Effector memory CD4-positive, alpha-beta T cell (primary cell): ENCODE data around the gene MGMT.

Source experiments
- DNase-seq, 3 donors: peaks; one replicate each; pipeline ENCODE4 v3.0.0-alpha.2; 2020
- H3K27ac ChIP-seq: 2 replicates; pipeline ENCODE4 v1.7.0; 2013; ENCODE audit warnings: mild to moderate bottlenecking, low read length, moderate library complexity; ENCODE audit not compliant: insufficient read depth, poor library complexity, severe bottlenecking
- H3K27me3 ChIP-seq: replicated peaks from 2 replicates; pipeline ENCODE4 v1.7.0; 2013; ENCODE audit warnings: mild to moderate bottlenecking, low read length; ENCODE audit not compliant: insufficient read depth, control insufficient read depth, poor library complexity, severe bottlenecking
- H3K36me3 ChIP-seq: 2 replicates; pipeline ENCODE4 v1.7.0; 2013; ENCODE audit warnings: mild to moderate bottlenecking, low read length, moderate library complexity; ENCODE audit not compliant: control insufficient read depth, insufficient read depth
- H3K4me1 ChIP-seq: 2 replicates; pipeline ENCODE4 v1.7.0; 2013; ENCODE audit warnings: low read length, mild to moderate bottlenecking; ENCODE audit not compliant: control insufficient read depth, insufficient read depth, poor library complexity, severe bottlenecking
- H3K4me3 ChIP-seq: 2 replicates; pipeline ENCODE4 v1.7.0; 2013; ENCODE audit warnings: low read length, low read depth, mild to moderate bottlenecking; ENCODE audit not compliant: insufficient read depth, poor library complexity, severe bottlenecking
- H3K9me3 ChIP-seq: 2 replicates; pipeline ENCODE4 v1.7.0; 2013; ENCODE audit warnings: mild to moderate bottlenecking, low read length, moderate library complexity; ENCODE audit not compliant: control insufficient read depth

Gene MGMT

DNA sequence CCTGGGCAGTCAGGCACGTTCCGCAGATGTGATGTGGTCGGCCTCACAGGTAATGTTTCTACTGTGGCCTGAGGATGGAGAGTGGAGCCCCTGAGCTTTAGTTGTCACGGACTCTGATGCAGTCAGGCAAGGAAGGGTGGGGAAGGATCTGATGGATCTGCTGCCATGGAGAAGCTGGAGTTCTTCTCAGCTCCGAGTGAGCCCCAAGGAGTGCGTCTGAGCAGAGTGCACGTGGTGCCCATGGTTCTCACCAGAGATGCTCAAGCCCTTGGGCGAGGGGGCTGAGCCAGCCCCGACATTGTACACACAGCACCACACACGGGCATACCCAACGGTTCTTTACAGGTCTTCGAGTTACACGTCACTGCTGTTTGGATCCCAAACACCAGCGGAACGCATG lies 304.5 kb downstream of the MGMT start:
- Histone ChIP-seq H3K27me3 (no peaks in the 10 kb centered on the region), H3K27ac (no peak overlapping the region), H3K4me3 (no peak overlapping the region), H3K4me1 (no peaks in the 10 kb centered on the region), H3K9me3 (peaks cover 3% of the 10 kb centered on the region), H3K36me3 (peaks cover 2% of the 10 kb centered on the region)
- DNase-seq: no peak

DNA sequence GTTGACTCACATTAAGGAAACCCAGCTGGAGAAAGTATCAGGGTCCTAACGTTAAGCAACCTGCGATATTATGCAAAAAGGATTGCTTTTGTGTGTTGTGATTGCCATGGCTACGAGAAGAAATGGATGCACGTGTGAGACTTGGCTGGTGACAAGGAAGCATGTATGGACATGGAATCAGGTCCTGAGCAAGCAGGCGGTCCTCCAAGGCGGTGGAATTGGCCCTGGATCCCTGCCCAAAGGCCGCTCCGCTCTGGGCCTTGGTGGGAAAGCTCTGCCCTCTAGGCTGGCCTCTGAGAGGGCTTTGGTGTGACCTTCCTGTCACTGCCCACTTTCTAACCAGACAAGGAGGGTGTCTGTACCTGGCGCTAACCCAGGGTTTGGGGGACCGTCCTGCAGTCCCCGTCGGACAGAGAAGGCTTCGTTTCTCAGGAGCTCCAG lies 305.0 kb downstream of the MGMT start:
- Histone ChIP-seq H3K4me3 (no peak overlapping the region), H3K27me3 (no peaks in the 10 kb centered on the region), H3K36me3 (peaks cover 2% of the 10 kb centered on the region), H3K4me1 (no peaks in the 10 kb centered on the region), H3K9me3 (peaks cover 3% of the 10 kb centered on the region), H3K27ac (no peak overlapping the region)
- DNase-seq: no peak

DNA sequence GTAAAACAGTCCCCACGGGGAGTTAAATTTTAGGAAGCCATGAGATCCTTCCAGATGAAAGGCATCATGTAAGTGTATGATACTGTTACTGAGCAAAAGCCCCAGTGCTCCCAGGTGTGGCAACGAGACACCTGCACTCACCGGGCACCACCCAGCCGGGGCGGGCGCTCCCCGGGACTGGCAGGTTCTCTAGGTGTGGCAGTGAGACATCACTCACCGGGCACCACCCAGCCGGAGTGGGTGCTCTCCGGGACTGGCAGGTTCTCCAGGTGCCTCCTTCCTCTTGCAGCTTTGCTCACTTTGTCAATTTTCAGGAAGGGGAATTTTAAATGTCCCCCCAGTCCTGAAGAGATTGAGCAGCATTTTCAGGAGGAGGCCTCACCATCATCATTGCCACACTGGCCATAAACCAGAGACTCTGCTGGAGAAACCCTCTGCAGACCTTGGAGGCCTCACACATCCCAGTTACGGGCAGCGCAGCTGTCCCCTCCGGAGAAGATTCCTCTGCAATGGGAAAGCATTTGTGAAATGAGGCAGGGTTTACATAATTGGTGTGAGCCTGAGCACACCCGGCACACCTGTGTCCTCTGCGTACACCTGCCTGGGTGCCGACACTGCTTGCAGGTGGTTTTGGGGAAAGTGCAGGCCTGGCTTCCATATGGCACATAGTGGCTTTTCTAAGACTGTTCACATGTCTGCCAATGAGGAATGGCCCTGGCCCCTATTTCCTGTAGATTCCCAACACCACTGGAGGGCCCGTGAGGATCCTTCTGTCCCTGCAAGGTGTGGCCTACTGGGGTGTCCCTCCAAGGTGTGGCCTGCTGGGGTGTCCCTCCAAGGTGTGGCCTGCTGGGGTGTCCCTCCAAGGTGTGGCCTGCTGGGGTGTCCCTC lies 305.7 kb downstream of the MGMT start:
- Histone ChIP-seq H3K36me3 (peaks cover 2% of the 10 kb centered on the region), H3K27me3 (no peaks in the 10 kb centered on the region), H3K9me3 (peaks cover 3% of the 10 kb centered on the region), H3K4me3 (no peak overlapping the region), H3K27ac (no peak overlapping the region), H3K4me1 (no peaks in the 10 kb centered on the region)
- DNase-seq: no peak

DNA sequence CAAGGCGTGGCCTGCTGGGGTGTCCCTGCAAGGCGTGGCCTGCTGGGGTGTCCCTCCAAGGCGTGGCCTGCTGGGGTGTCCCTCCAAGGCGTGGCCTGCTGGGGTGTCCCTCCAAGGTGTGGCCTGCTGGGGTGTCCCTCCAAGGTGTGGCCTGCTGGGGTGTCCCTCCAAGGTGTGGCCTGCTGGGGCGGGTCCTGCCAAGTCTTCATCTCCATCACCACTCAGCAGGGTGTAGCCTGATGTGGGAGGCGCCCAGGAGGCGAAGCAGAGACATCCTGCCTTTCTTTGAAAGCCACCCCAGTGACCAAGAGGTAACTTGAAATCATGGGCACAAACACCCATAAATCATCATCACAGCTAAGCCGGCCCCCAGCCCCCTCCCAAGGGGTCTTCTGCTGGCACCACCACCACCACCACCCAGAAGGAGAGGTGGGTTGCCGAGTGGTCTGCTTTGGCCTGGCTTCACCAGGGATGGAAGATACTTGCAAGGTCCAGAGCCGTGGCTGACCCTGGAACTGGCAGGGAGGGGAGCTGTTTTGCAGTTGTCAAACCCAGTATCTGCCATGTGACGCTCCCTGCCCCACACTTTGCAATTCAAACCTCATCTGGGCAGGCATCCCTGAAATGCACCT lies 306.4 kb downstream of the MGMT start:
- Histone ChIP-seq H3K27ac (no peak overlapping the region), H3K36me3 (peaks cover 2% of the 10 kb centered on the region), H3K9me3 (peaks cover 3% of the 10 kb centered on the region), H3K27me3 (no peaks in the 10 kb centered on the region), H3K4me1 (no peaks in the 10 kb centered on the region), H3K4me3 (no peak overlapping the region)
- no peak for DNase-seq

DNA sequence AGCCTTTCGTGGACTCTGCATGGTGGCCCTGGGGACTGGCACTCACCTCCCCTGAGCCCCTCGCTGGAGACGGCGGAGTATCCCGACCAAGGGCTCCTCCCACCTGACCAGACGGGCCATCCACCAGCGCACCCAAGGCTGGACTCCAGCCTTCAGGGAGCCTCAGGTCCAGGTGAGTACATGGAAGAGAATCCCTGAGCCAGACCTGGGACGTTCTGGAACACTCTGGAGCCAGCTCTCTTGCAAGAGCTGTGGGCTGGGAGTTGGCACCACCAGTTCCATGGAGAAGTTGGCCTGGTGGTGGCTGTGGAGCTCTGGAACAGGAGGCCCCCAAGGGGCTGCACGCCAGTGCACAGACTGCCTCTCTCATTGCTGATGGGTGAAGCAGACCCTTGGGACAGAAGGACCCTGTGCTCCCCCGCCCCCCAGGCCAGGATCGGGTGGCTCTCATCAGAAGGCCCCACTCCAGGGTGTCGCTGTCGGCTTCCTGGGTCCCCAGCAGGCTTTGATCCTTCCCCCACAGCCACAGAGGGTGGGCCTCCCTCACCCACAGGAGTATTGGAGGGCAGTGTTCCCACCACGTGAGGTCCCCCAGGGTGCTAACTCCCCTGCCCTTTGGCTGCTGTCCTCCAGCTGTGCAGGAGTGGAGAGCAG lies 307.2 kb downstream of the MGMT start:
- H3K4me3 ChIP-seq: no peak overlapping the region
- no peak for DNase-seq
- no peaks in the 10 kb centered on the region for H3K27me3 ChIP-seq
- peaks cover 3% of the 10 kb centered on the region for H3K9me3 ChIP-seq
- H3K27ac ChIP-seq: no peak overlapping the region
- H3K36me3 ChIP-seq: peaks cover 2% of the 10 kb centered on the region
- no peaks in the 10 kb centered on the region for H3K4me1 ChIP-seq

DNA sequence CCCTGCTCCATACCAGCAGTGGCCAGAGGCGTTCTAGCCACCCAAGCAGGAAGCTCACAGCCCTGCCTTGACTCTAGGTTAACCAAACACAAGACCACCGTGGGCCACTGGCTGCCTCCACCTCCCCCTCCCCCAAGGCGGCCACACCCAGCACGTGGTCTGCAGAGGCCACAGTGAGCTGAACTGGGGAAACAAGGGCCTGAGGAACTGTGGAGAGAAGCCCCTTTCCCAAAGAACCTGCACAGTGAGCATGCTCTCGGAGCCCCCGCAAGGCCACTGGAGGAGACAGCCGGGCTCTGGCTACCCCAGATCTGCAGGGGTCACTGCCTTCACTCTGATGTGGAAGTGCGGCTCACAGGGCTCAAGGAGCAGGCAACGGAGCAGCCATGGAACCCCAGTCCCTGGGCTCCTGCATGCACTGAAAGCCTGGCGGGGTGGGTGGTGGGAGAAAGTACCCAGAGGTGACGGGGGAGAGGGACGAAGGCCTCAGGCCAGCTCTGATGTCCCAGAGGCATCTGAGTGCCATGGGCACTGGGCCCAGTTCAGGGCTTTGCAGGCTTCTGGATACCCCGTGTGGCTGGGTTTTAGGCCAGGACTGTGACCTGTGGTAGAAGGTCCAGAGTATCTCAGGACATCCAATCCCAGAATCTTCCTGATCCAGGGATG lies 307.8 kb downstream of the MGMT start:
- Histone ChIP-seq H3K4me1 (no peaks in the 10 kb centered on the region), H3K27ac (no peak overlapping the region), H3K36me3 (peaks cover 2% of the 10 kb centered on the region), H3K9me3 (peaks cover 3% of the 10 kb centered on the region), H3K27me3 (no peaks in the 10 kb centered on the region), H3K4me3 (no peak overlapping the region)
- DNase-seq: no peak

DNA sequence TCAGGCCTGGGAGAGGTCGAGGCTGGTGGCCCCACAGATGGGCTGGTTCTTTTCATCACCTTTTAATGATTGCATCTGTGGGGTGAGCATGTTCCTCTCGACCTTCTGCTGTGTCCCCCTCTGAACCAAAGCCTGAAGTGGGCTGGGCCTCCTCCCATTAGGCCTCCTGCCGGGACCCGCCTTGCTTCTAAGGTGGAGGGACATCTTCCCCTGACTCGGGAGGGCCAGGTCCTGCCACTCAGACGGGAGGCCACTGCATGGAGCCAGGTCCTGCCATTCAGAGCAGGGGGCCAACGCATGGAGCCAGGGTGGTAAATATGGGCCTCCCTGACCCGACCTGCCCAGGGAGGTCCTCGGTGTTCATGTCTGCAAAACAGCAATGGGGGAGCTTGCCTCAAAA lies 308.6 kb downstream of the MGMT start:
- H3K9me3 ChIP-seq: peaks cover 3% of the 10 kb centered on the region
- H3K27me3 ChIP-seq: no peaks in the 10 kb centered on the region
- no peak overlapping the region for H3K4me3 ChIP-seq
- DNase-seq: no peak
- H3K4me1 ChIP-seq: no peaks in the 10 kb centered on the region
- H3K27ac ChIP-seq: no peak overlapping the region
- peaks cover 2% of the 10 kb centered on the region for H3K36me3 ChIP-seq

DNA sequence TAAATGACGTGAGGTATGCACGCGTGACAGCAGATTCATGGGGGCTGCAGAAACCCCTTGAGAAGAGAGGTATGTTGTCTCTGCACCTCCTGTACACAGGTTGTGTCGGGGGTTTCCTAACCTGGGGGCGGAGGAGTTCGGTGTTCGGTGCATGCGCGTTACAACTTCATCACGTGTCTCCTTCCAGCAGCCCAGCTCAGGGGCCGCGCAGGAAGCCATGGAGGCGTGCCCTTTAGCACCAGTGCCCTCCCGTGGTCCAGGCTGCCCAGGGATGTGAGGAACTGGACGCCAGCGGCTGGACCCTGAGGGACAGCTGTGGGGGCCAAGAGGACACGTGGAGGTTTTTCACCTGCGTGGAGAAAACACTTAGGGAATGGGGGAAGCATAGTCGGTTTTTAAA lies 310.6 kb downstream of the MGMT start:
- Histone ChIP-seq H3K4me1 (no peaks in the 10 kb centered on the region), H3K27me3 (no peaks in the 10 kb centered on the region), H3K9me3 (peaks cover 10% of the 10 kb centered on the region), H3K36me3 (no peaks in the 10 kb centered on the region), H3K4me3 (no peak overlapping the region), H3K27ac (no peak overlapping the region)
- DNase-seq: no peak

DNA sequence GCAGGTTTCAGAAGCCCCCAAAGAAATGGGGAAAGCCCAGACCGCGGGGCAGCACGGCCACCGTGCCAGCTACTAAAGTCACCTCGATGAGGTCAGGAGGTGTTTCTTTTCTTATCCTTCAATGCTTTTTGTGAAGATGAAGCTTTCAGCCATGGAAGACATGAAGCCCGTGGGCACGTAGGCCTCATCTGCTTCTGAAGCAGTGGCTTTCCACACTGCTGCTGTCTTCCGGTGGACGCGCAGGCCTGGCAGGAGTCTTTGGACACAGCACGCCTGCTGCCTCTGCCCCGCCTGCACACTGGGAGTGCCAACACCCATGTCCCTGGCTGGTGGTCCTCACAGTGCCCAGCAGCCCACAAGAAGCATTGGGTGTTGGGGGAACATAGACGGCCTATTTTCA lies 311.5 kb downstream of the MGMT start:
- Histone ChIP-seq H3K27ac (no peak overlapping the region), H3K27me3 (no peaks in the 10 kb centered on the region), H3K36me3 (no peaks in the 10 kb centered on the region), H3K4me3 (no peak overlapping the region), H3K4me1 (no peaks in the 10 kb centered on the region), H3K9me3 (peaks cover 10% of the 10 kb centered on the region)
- no peak for DNase-seq
